H9 (cell line): Measurements from ENCODE around the gene MACIR. TPM values are rescaled to one million over a fixed set of nuclear protein-coding genes. Genes with fewer than 3 reads are reported as not detected.

Source experiments
- DNase-seq: peaks from one replicate; pipeline ENCODE4 v3.0.0-alpha.2; 2017
- H2AFZ ChIP-seq: one replicate; pipeline ENCODE4 v1.6.1; 2013; ENCODE audit warnings: mild to moderate bottlenecking, low read length, control low read depth, moderate library complexity
- H2AK5ac ChIP-seq: 2 replicates; pipeline ENCODE4 v1.6.1; 2013; ENCODE audit warnings: low read length, control low read depth, mixed read lengths; ENCODE audit not compliant: insufficient read length
- H2BK120ac ChIP-seq: one replicate; pipeline ENCODE4 v1.6.1; 2013; ENCODE audit warnings: low read depth, mild to moderate bottlenecking, low read length, control low read depth, inconsistent platforms; ENCODE audit not compliant: poor library complexity, severe bottlenecking
- H2BK12ac ChIP-seq: 2 replicates; pipeline ENCODE4 v1.6.1; 2013; ENCODE audit warnings: low read length, control low read depth, mixed read lengths, low read depth; ENCODE audit not compliant: insufficient read length
- H2BK15ac ChIP-seq: 2 replicates; pipeline ENCODE4 v1.6.1; 2013; ENCODE audit warnings: low read depth, low read length, control low read depth
- H2BK20ac ChIP-seq: one replicate; pipeline ENCODE4 v1.6.1; 2013; ENCODE audit warnings: low read depth, mild to moderate bottlenecking, low read length, control low read depth, inconsistent platforms; ENCODE audit not compliant: poor library complexity, severe bottlenecking
- H2BK5ac ChIP-seq: 2 replicates; pipeline ENCODE4 v1.6.1; 2013; ENCODE audit warnings: low read length, control low read depth, mixed read lengths; ENCODE audit not compliant: insufficient read length
- H3K14ac ChIP-seq: 2 replicates; pipeline ENCODE4 v1.6.1; 2013; ENCODE audit warnings: low read length, control low read depth; ENCODE audit not compliant: insufficient read depth
- H3K18ac ChIP-seq: 2 replicates; pipeline ENCODE4 v1.6.1; 2013; ENCODE audit warnings: low read depth, mild to moderate bottlenecking, mixed read lengths, low read length, control low read depth; ENCODE audit not compliant: insufficient read length
- H3K23ac ChIP-seq: 2 replicates; pipeline ENCODE4 v1.6.1; 2013; ENCODE audit warnings: low read length, control low read depth, mixed read lengths, low read depth; ENCODE audit not compliant: insufficient read length
- H3K23me2 ChIP-seq: 2 replicates; pipeline ENCODE4 v1.6.1; 2013; ENCODE audit warnings: low read depth, mild to moderate bottlenecking, mixed read lengths, low read length, control low read depth; ENCODE audit not compliant: insufficient read length, poor library complexity, severe bottlenecking
- H3K27ac ChIP-seq: 2 replicates; pipeline ENCODE4 v1.5.1; 2013; ENCODE audit warnings: low read length, control low read depth, mixed read lengths, low read depth; ENCODE audit not compliant: insufficient read length
- H3K27me3 ChIP-seq: 2 replicates; pipeline ENCODE4 v1.6.1; 2013; ENCODE audit warnings: low read length, control low read depth, inconsistent platforms; ENCODE audit not compliant: insufficient read depth
- H3K4ac ChIP-seq: 2 replicates; pipeline ENCODE4 v1.6.1; 2013; ENCODE audit warnings: low read depth, mild to moderate bottlenecking, control low read depth, inconsistent platforms, low read length, moderate library complexity
- H3K4me1 ChIP-seq: 2 replicates; pipeline ENCODE4 v1.6.1; 2013; ENCODE audit warnings: low read length, control low read depth, inconsistent platforms; ENCODE audit not compliant: insufficient read depth
- H3K4me2 ChIP-seq: 2 replicates; pipeline ENCODE4 v1.6.1; 2013; ENCODE audit warnings: low read length, control low read depth, mixed read lengths; ENCODE audit not compliant: insufficient read length, insufficient read depth
- H3K56ac ChIP-seq: 2 replicates; pipeline ENCODE4 v1.6.1; 2013; ENCODE audit warnings: low read depth, mild to moderate bottlenecking, mixed read lengths, low read length, control low read depth; ENCODE audit not compliant: insufficient read length
- H3K79me1 ChIP-seq: 2 replicates; pipeline ENCODE4 v1.6.1; 2013; ENCODE audit warnings: low read depth, mild to moderate bottlenecking, moderate library complexity, low read length, control low read depth, inconsistent platforms; ENCODE audit not compliant: insufficient read depth, poor library complexity, severe bottlenecking
- H3K79me2 ChIP-seq: 2 replicates; pipeline ENCODE4 v1.6.1; 2013; ENCODE audit warnings: low read length, control low read depth, inconsistent platforms; ENCODE audit not compliant: insufficient read depth
- H3K9ac ChIP-seq: 2 replicates; pipeline ENCODE4 v1.6.1; 2013; ENCODE audit warnings: low read length, control low read depth, mixed read lengths; ENCODE audit not compliant: insufficient read length; ENCODE audit errors: extremely low read depth
- H3K9me3 ChIP-seq: one replicate; pipeline ENCODE4 v1.6.1; 2013; ENCODE audit warnings: low read depth, low read length, inconsistent platforms; ENCODE audit not compliant: control insufficient read depth
- H3T11ph ChIP-seq: one replicate; pipeline ENCODE4 v1.6.1; 2013; ENCODE audit warnings: mild to moderate bottlenecking, low read length, control low read depth, inconsistent platforms
- H4K20me1 ChIP-seq: one replicate; pipeline ENCODE4 v1.6.1; 2013; ENCODE audit not compliant: control insufficient read depth, insufficient read length, insufficient read depth
- H4K5ac ChIP-seq: 2 replicates; pipeline ENCODE4 v1.6.1; 2013; ENCODE audit warnings: low read depth, mild to moderate bottlenecking, mixed read lengths, low read length, control low read depth; ENCODE audit not compliant: insufficient read length
- H4K8ac ChIP-seq: replicated peaks from 2 replicates; pipeline ENCODE4 v1.6.1; 2013; ENCODE audit warnings: low read length, control low read depth, mixed read lengths, low read depth; ENCODE audit not compliant: insufficient read length
- H4K91ac ChIP-seq: 2 replicates; pipeline ENCODE4 v1.6.1; 2013; ENCODE audit warnings: low read depth, mild to moderate bottlenecking, moderate library complexity, mixed read lengths, low read length, control low read depth; ENCODE audit not compliant: insufficient read length
- H3K27ac Mint-ChIP-seq, 3 experiments: 2 replicates in 2 of 3; 3 replicates in 1 of 3; pipeline ENCODE4 v1.8.0; 2020 to 2021; ENCODE audit warnings: mixed read lengths in 3 of 3, mild to moderate bottlenecking in 1 of 3, moderate library complexity in 1 of 3
- H3K27me3 Mint-ChIP-seq: 2 replicates; pipeline ENCODE4 v1.8.0; 2021; ENCODE audit warnings: low read depth, mild to moderate bottlenecking, moderate library complexity, mixed read lengths
- H3K36me3 Mint-ChIP-seq, 3 experiments: 2 replicates in 2 of 3; 3 replicates in 1 of 3; pipeline ENCODE4 v1.8.0; 2020 to 2021; ENCODE audit warnings: low read depth in 3 of 3, mixed read lengths in 3 of 3; ENCODE audit not compliant: insufficient read depth in 1 of 3
- H3K4me1 Mint-ChIP-seq, 2 experiments: 2 replicates each; pipeline ENCODE4 v1.8.0; 2020; ENCODE audit warnings: mixed read lengths in 2 of 2
- H3K4me3 Mint-ChIP-seq, 2 experiments: 2 replicates in 1 of 2; 3 replicates in 1 of 2; pipeline ENCODE4 v1.8.0; 2020 to 2021; ENCODE audit warnings: mild to moderate bottlenecking in 2 of 2, mixed read lengths in 2 of 2, moderate library complexity in 1 of 2
- H3K9me3 Mint-ChIP-seq, 2 experiments: 2 replicates in 1 of 2; 3 replicates in 1 of 2; pipeline ENCODE4 v1.8.0; 2020; ENCODE audit warnings: mild to moderate bottlenecking in 2 of 2, mixed read lengths in 2 of 2, moderate library complexity in 1 of 2
- WGBS: extraction: QIAGEN DNeasy Blood & Tissue Kit; methylation state at CpG from one replicate; pipeline ENCODE4 v1.1.7; 2013; ENCODE audit warnings: missing lambda C conversion rate, low lambda C conversion rate, mixed read lengths; ENCODE audit not compliant: insufficient read length; ENCODE audit errors: extremely low coverage; 5-methylcytosine and 5-hydroxymethylcytosine counted together
- total RNA-seq: library from RNA; stranded (reverse); gene quantifications from 2 replicates; pipeline ENCODE4 v1.2.1, GENCODE V29; 2021
- TF ChIP-seq, protein P1 (sequence below): fragments of 200-600 bp; sonication (generic); conservative IDR thresholded peaks from 3 replicates; pipeline ENCODE4 v1.8.0; 2021; ENCODE audit warnings: antibody characterized with exemption, mild to moderate bottlenecking

Gene MACIR
- total RNA-seq, 1 experiment from 2014 or later: 11.7 TPM

DNA sequence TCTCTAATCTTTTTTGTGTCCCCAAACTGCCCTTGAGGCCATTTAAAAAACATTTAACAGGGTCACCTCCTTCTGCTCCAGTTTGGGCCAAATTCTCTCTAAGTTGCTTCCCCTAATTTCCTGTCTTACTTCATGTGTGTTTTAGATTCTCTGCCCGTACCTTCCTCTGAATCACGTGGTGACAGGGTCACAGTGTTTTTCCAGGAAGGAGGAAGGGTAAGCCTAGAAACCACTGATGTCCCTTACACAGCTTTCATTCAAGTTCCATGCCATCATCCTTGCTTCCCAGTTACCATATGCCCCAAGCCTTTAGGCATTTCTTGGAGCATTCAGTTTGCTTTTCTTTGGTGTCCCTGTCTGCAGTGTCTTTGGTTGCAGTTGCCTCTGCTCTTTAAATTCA lies 42.4 kb upstream of the MACIR start:
- Histone ChIP-seq H4K20me1 (no peaks in the 10 kb centered on the region), H3K56ac (no peak overlapping the region), H4K5ac (no peak overlapping the region), H3K4ac (no peak overlapping the region), H3K79me2 (no peaks in the 10 kb centered on the region), H2BK5ac (no peak overlapping the region), H3K18ac (no peak overlapping the region), H3K23me2 (no peaks in the 10 kb centered on the region), H2AFZ (no peak overlapping the region), H3K23ac (no peak overlapping the region), H2BK120ac (no peak overlapping the region), H3K4me1 (no peaks in the 10 kb centered on the region), H3T11ph (no peak overlapping the region), H3K27me3 (no peaks in the 10 kb centered on the region), H4K8ac (no peak overlapping the region), H2AK5ac (no peak overlapping the region), H4K91ac (no peak overlapping the region), H2BK12ac (no peak overlapping the region), H2BK20ac (no peak overlapping the region), H3K79me1 (no peaks in the 10 kb centered on the region), H3K14ac (no peak overlapping the region), H3K27ac (no peak overlapping the region), H3K4me2 (no peak overlapping the region), H3K9me3 (no peaks in the 10 kb centered on the region), H2BK15ac (no peak overlapping the region), H3K9ac (no peak overlapping the region)
- Mint-ChIP-seq H3K27ac (peak overlapping the region in 2 of 3 experiments; percentile 42 to 55; a peak in 2 of 7 replicates), H3K4me3 (no peak overlapping the region), H3K27me3 (no peaks in the 10 kb centered on the region), H3K9me3 (peaks cover 5% of the 10 kb centered on the region in 2 experiments; a peak in 2 of 5 replicates), H3K4me1 (peaks cover 8 to 9% of the 10 kb centered on the region in 2 experiments; a peak in 3 of 4 replicates), H3K36me3 (peaks cover 0 to 2% (median 1%) of the 10 kb centered on the region in 3 experiments; a peak in 2 of 7 replicates)
- no peak for DNase-seq
- no CpG with 5 or more reads among the region's 2 CpGs for WGBS
- TF ChIP-seq, protein P1, sequence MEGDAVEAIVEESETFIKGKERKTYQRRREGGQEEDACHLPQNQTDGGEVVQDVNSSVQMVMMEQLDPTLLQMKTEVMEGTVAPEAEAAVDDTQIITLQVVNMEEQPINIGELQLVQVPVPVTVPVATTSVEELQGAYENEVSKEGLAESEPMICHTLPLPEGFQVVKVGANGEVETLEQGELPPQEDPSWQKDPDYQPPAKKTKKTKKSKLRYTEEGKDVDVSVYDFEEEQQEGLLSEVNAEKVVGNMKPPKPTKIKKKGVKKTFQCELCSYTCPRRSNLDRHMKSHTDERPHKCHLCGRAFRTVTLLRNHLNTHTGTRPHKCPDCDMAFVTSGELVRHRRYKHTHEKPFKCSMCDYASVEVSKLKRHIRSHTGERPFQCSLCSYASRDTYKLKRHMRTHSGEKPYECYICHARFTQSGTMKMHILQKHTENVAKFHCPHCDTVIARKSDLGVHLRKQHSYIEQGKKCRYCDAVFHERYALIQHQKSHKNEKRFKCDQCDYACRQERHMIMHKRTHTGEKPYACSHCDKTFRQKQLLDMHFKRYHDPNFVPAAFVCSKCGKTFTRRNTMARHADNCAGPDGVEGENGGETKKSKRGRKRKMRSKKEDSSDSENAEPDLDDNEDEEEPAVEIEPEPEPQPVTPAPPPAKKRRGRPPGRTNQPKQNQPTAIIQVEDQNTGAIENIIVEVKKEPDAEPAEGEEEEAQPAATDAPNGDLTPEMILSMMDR: no peak
